Caco-2 (cell line): ENCODE measurements around the gene CTAGE4. TPM values are rescaled to one million over a fixed set of nuclear protein-coding genes. Genes with fewer than 3 reads are reported as not detected.
"Not testable (repeated sequence)": the region's sequence is repeated elsewhere in the genome, so short reads cannot be mapped to it uniquely, and the experiment has no call there.

ENCODE experiments used
- BruUV-seq: library from RNA; stranded (reverse); fragments of 400-500 nt; replicated peaks from 2 replicates; lab custom pipeline; 2021; lab: Mats Ljungman, UMichigan
- CTCF ChIA-PET: fragments of 300-600 bp; sonication (Branson Sonifier 250); formaldehyde crosslinking; loops from one replicate; lab custom pipeline; 2022; ENCODE audit warnings: antibody characterized with exemption; lab: Charles Lee
- POLR2A ChIA-PET: fragments of 300-600 bp; sonication (Branson Sonifier 250); formaldehyde crosslinking; loops from one replicate; lab custom pipeline; 2022; ENCODE audit warnings: antibody characterized with exemption; lab: Charles Lee
- DNase-seq, 2 experiments: peaks; one replicate each; pipeline versions ENCODE4 v3.0.0 to v3.0.0-alpha.2; 2020 to 2022
- H3K27me3 ChIP-seq: replicated peaks from 2 replicates; pipeline ENCODE4 v1.6.0; 2011; ENCODE audit warnings: low read length; ENCODE audit not compliant: control insufficient read depth, insufficient read depth
- H3K36me3 ChIP-seq: 2 replicates; pipeline ENCODE4 v1.5.1; 2011; ENCODE audit warnings: low read length; ENCODE audit not compliant: control insufficient read depth, insufficient read depth
- H3K4me1 ChIP-seq: fragments of 250-450 bp; sonication (Bioruptor Pico); 2 replicates; pipeline ENCODE4 v1.5.1; 2020; ENCODE audit warnings: mild to moderate bottlenecking
- H3K4me3 ChIP-seq: 2 replicates; pipeline ENCODE4 v1.5.1; 2011; ENCODE audit warnings: low read depth, mild to moderate bottlenecking, control low read depth, low read length
- H3K9me3 ChIP-seq: fragments of 250-450 bp; sonication (Bioruptor Pico); 2 replicates; pipeline ENCODE4 v1.5.1; 2020; ENCODE audit warnings: mild to moderate bottlenecking, moderate library complexity
- H3K27ac Mint-ChIP-seq: one replicate; pipeline ENCODE4 v1.8.0; 2022; ENCODE audit warnings: mixed read lengths; ENCODE audit not compliant: unreplicated experiment
- H3K27me3 Mint-ChIP-seq: one replicate; pipeline ENCODE4 v1.8.0; 2022; ENCODE audit warnings: mixed read lengths; ENCODE audit not compliant: insufficient read depth, unreplicated experiment
- H3K36me3 Mint-ChIP-seq: one replicate; pipeline ENCODE4 v1.8.0; 2022; ENCODE audit warnings: mild to moderate bottlenecking, mixed read lengths; ENCODE audit not compliant: insufficient read depth, unreplicated experiment
- H3K4me1 Mint-ChIP-seq: one replicate; pipeline ENCODE4 v1.8.0; 2022; ENCODE audit warnings: low read depth, mixed read lengths; ENCODE audit not compliant: unreplicated experiment
- H3K4me3 Mint-ChIP-seq: one replicate; pipeline ENCODE4 v1.8.0; 2022; ENCODE audit warnings: mild to moderate bottlenecking, moderate library complexity, mixed read lengths; ENCODE audit not compliant: unreplicated experiment
- H3K9me3 Mint-ChIP-seq: one replicate; pipeline ENCODE4 v1.8.0; 2022; ENCODE audit warnings: mixed read lengths; ENCODE audit not compliant: unreplicated experiment
- CTCF ChIP-seq, 2 experiments: fragments of 200-600 bp in 1 of 2; IDR thresholded peaks; 1 replicate in 1 of 2; 2 replicates in 1 of 2; pipeline versions ENCODE4 v1.5.1 to v1.8.0; 2011 to 2022; ENCODE audit warnings: antibody characterized with exemption in 1 of 2, control low read depth in 1 of 2, inconsistent platforms in 1 of 2, low read depth in 1 of 2, low read length in 1 of 2, mild to moderate bottlenecking in 1 of 2, moderate library complexity in 1 of 2; ENCODE audit not compliant: insufficient read depth in 1 of 2, severe bottlenecking in 1 of 2, unreplicated experiment in 1 of 2
- intact Hi-C: fragments of 100-400 bp; cut with micrococcal nuclease; formaldehyde crosslinking; loops from one replicate; pipeline ENCODE4 v1.10.0; 2022; ENCODE audit not compliant: unreplicated experiment
- total RNA-seq: library from RNA; stranded (reverse); gene quantifications from 2 replicates; pipeline ENCODE4 v1.2.3, GENCODE V29; 2022

Gene CTAGE4
- total RNA-seq, 1 experiment from 2014 or later: not detected

GRCh38 chr7:144174613-144175012 lies 8.7 kb upstream of the CTAGE4 start:
- Mint-ChIP-seq H3K4me3 (no peak overlapping the region), H3K36me3 (peaks cover 12% of the 10 kb centered on the region), H3K27ac (no peak overlapping the region), H3K27me3 (no peaks in the 10 kb centered on the region), H3K4me1 (peaks cover 12% of the 10 kb centered on the region), H3K9me3 (peaks cover 37% of the 10 kb centered on the region)
- peaks cover 6% of the 10 kb centered on the region for H3K9me3 ChIP-seq
- H3K27me3 ChIP-seq: no peaks in the 10 kb centered on the region
- peaks cover 15% of the 10 kb centered on the region for H3K4me1 ChIP-seq
- no peaks in the 10 kb centered on the region for H3K36me3 ChIP-seq
- BruUV-seq: no TSS peak
- CTCF ChIA-PET: no interaction called here
- intact Hi-C loops: no loop called here
- DNase-seq: no peak
- no peak overlapping the region for H3K4me3 ChIP-seq
- POLR2A ChIA-PET: no interaction called here
- TF ChIP-seq CTCF (IDR thresholded peaks at IDR 0.05; ENCODE audit: insufficient read depth in 1 of 2, low read depth in 1 of 2, low read length in 1 of 2, severe bottlenecking in 1 of 2, unreplicated experiment in 1 of 2): no peak

GRCh38 chr7:144178380-144179164 lies 4.7 kb upstream of the CTAGE4 start:
- H3K4me1 Mint-ChIP-seq, H3K36me3 ChIP-seq, H3K27ac Mint-ChIP-seq, H3K27me3 ChIP-seq, CTCF ChIA-PET, BruUV-seq, POLR2A ChIA-PET, H3K36me3 Mint-ChIP-seq, H3K9me3 ChIP-seq, H3K9me3 Mint-ChIP-seq, intact Hi-C loops, H3K4me3 ChIP-seq, H3K4me1 ChIP-seq, H3K4me3 Mint-ChIP-seq, H3K27me3 Mint-ChIP-seq: not testable (repeated sequence)
- TF ChIP-seq CTCF (IDR thresholded peaks at IDR 0.05; ENCODE audit: insufficient read depth in 1 of 2, low read depth in 1 of 2, low read length in 1 of 2, severe bottlenecking in 1 of 2, unreplicated experiment in 1 of 2): peak; percentile 33 to 51
- DNase-seq: peak; percentile 43 to 45

GRCh38 chr7:144179165-144179479 lies 4.1 kb upstream of the CTAGE4 start:
- BruUV-seq, H3K27ac Mint-ChIP-seq, H3K9me3 ChIP-seq, H3K36me3 Mint-ChIP-seq, intact Hi-C loops, H3K9me3 Mint-ChIP-seq, DNase-seq, CTCF ChIA-PET, H3K36me3 ChIP-seq, H3K4me1 ChIP-seq, H3K4me3 Mint-ChIP-seq, H3K4me3 ChIP-seq, POLR2A ChIA-PET, H3K4me1 Mint-ChIP-seq, H3K27me3 Mint-ChIP-seq, H3K27me3 ChIP-seq: not testable (repeated sequence)

- DNase-seq, H3K27me3 Mint-ChIP-seq, H3K4me1 ChIP-seq, CTCF ChIA-PET, H3K9me3 Mint-ChIP-seq, H3K4me3 Mint-ChIP-seq, POLR2A ChIA-PET, H3K4me1 Mint-ChIP-seq, H3K4me3 ChIP-seq, H3K27ac Mint-ChIP-seq, H3K36me3 ChIP-seq, BruUV-seq, intact Hi-C loops, H3K36me3 Mint-ChIP-seq, H3K9me3 ChIP-seq, H3K27me3 ChIP-seq: not testable (repeated sequence)
These were observed 4.6 kb downstream of the CTAGE4 start for GRCh38 chr7:144187848-144188247.

GRCh38 chr7:144188578-144189171 lies 5.4 kb downstream of the CTAGE4 start:
- H3K9me3 ChIP-seq, intact Hi-C loops, DNase-seq, H3K4me3 Mint-ChIP-seq, BruUV-seq, H3K9me3 Mint-ChIP-seq, H3K27me3 ChIP-seq, H3K4me3 ChIP-seq, H3K36me3 ChIP-seq, H3K27ac Mint-ChIP-seq, CTCF ChIA-PET, POLR2A ChIA-PET, H3K4me1 Mint-ChIP-seq, H3K36me3 Mint-ChIP-seq, H3K4me1 ChIP-seq, H3K27me3 Mint-ChIP-seq: not testable (repeated sequence)
